CD8-positive, alpha-beta memory T cell (primary cell): Measurements from ENCODE around the gene SYNE2. TPM values are rescaled to one million over a fixed set of nuclear protein-coding genes. Genes with fewer than 3 reads are reported as not detected.
A peak's percentile ranks its signal among the peaks of the same experiment; 100 is the strongest.

ENCODE experiments used
- CTCF ChIA-PET: fragments of 350-600 bp; sonication (Branson Sonifier 250); formaldehyde crosslinking; loops from one replicate; lab custom pipeline; 2021; ENCODE audit warnings: antibody characterized with exemption; lab: Charles Lee
- POLR2A ChIA-PET: fragments of 350-600 bp; sonication (Branson Sonifier 250); formaldehyde crosslinking; loops from one replicate; lab custom pipeline; 2021; ENCODE audit warnings: antibody characterized with exemption; lab: Charles Lee
- DNase-seq, 5 donors: peaks; one replicate each; pipeline versions ENCODE4 v3.0.0 to v3.0.0-alpha.2; 2020 to 2022; ENCODE audit warnings: mixed read lengths in 1 of 5
- H3K27ac ChIP-seq: one replicate; pipeline ENCODE4 v1.7.0; 2013; ENCODE audit warnings: low read depth, mild to moderate bottlenecking, low read length, moderate library complexity
- H3K27me3 ChIP-seq: 2 replicates; pipeline ENCODE4 v1.7.0; 2013; ENCODE audit warnings: low read length, mild to moderate bottlenecking; ENCODE audit not compliant: insufficient read depth, poor library complexity, severe bottlenecking
- H3K36me3 ChIP-seq: 2 replicates; pipeline ENCODE4 v1.7.0; 2013; ENCODE audit warnings: mild to moderate bottlenecking, low read length, moderate library complexity; ENCODE audit not compliant: insufficient read depth
- H3K4me1 ChIP-seq: 2 replicates; pipeline ENCODE4 v1.7.0; 2013; ENCODE audit warnings: mild to moderate bottlenecking, low read length, moderate library complexity; ENCODE audit not compliant: insufficient read depth
- H3K4me3 ChIP-seq: 2 replicates; pipeline ENCODE4 v1.7.0; 2013; ENCODE audit warnings: mild to moderate bottlenecking, low read length
- H3K9me3 ChIP-seq: 2 replicates; pipeline ENCODE4 v1.7.0; 2013; ENCODE audit warnings: mild to moderate bottlenecking, low read length
- H3K27ac Mint-ChIP-seq, 8 donors: one replicate each; pipeline ENCODE4 v1.8.0; 2020 to 2021; ENCODE audit warnings: mixed read lengths in 8 of 8, mild to moderate bottlenecking in 6 of 8, inconsistent platforms in 3 of 8, moderate library complexity in 3 of 8
- H3K27me3 Mint-ChIP-seq, 2 donors: one replicate each; pipeline ENCODE4 v1.8.0; 2020 to 2021; ENCODE audit warnings: mixed read lengths in 2 of 2, mild to moderate bottlenecking in 1 of 2, moderate library complexity in 1 of 2
- H3K36me3 Mint-ChIP-seq, 3 donors: one replicate each; pipeline ENCODE4 v1.8.0; 2020 to 2021; ENCODE audit warnings: mixed read lengths in 3 of 3, inconsistent platforms in 1 of 3, mild to moderate bottlenecking in 1 of 3
- H3K4me1 Mint-ChIP-seq, 3 donors: one replicate each; pipeline ENCODE4 v1.8.0; 2020 to 2021; ENCODE audit warnings: mixed read lengths in 3 of 3, inconsistent platforms in 1 of 3, mild to moderate bottlenecking in 1 of 3
- H3K4me3 Mint-ChIP-seq, 7 donors: one replicate each; pipeline ENCODE4 v1.8.0; 2020 to 2021; ENCODE audit warnings: mixed read lengths in 7 of 7, mild to moderate bottlenecking in 6 of 7, moderate library complexity in 4 of 7, inconsistent platforms in 2 of 7
- H3K9me3 Mint-ChIP-seq, 5 donors: one replicate each; pipeline ENCODE4 v1.8.0; 2020 to 2022; ENCODE audit warnings: mixed read lengths in 5 of 5, mild to moderate bottlenecking in 3 of 5, moderate library complexity in 2 of 5, inconsistent platforms in 1 of 5
- polyA plus RNA-seq: library from polyadenylated mRNA; unstranded; fragments of 300-500 nt; fragmentation: Illumina TruSeq; gene quantifications from one replicate; pipeline ENCODE4 v1.2.3, GENCODE V29; 2021
- total RNA-seq, 2 experiments: library from RNA; stranded (reverse); gene quantifications; one replicate each; pipeline ENCODE4 v1.2.3, GENCODE V29; 2021

Gene SYNE2
- total and polyA plus RNA-seq, 3 experiments from 2014 or later, result 45.2 to 104 (median 45.6) TPM

DNA sequence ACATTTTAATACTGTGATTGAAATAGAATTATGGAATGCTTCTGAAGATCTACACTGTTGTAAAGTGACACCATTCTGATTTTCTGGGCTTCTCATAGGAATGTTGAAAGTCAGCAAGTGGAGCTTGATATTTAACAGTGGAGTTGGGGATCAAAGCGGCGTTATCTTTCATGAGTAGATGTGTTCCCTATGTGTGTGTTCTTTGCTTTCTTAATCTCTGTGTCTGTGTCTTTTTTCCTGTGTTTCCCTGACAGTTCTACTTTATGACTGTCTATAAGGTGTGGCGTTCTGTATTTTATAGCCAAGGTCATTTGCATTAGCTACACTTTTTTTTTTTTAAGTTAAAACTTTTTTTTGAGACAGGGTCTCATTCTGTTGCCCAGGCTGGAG lies 24.7 kb downstream of the SYNE2 start:
- POLR2A ChIA-PET, result interaction anchor here (0.6 kb wide), 1 partner anchor 226 kb away, joined by 3 read pairs; no protein-coding TSS in a partner anchor
- H3K9me3 Mint-ChIP-seq, result no peaks in the 10 kb centered on the region
- H3K27ac Mint-ChIP-seq, result peak overlapping the region in 7 of 8 donors; percentile 18 to 62 (median 39)
- Histone ChIP-seq H3K27me3 (no peaks in the 10 kb centered on the region), H3K27ac (no peak overlapping the region), H3K9me3 (no peaks in the 10 kb centered on the region), H3K4me1 (peaks cover 5% of the 10 kb centered on the region), H3K36me3 (no peaks in the 10 kb centered on the region), H3K4me3 (no peak overlapping the region)
- no peak for DNase-seq
- H3K4me1 Mint-ChIP-seq, result peaks cover 65 to 80% (median 72%) of the 10 kb centered on the region in 3 donors
- CTCF ChIA-PET, result interaction anchor here (1.0 kb wide), 1 partner anchor 23 kb away, joined by 3 read pairs; no protein-coding TSS in a partner anchor
- no peaks in the 10 kb centered on the region for H3K27me3 Mint-ChIP-seq
- H3K4me3 Mint-ChIP-seq, result no peak overlapping the region
- peaks cover 6 to 59% (median 23%) of the 10 kb centered on the region in 3 donors for H3K36me3 Mint-ChIP-seq

DNA sequence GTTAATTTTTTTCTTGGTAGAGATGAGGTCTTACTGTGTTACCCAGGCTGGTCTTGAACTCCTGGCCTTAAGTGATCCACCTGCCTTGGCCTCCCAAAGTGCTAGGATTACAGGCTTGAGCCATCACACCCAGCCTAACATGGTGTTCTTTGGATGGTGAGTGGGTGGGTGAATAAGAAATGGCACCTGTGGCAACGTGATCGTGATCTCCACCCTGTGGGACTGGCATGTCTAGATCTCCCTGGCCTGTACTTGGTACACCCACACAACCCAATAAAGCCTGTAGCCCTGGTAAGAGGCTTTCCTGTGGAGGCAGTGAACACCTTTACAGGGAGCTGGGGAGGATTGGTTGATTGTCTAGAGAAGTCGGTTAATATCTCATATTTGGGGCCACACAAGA lies 25.2 kb downstream of the SYNE2 start:
- Histone ChIP-seq H3K27ac (no peak overlapping the region), H3K4me3 (no peak overlapping the region), H3K36me3 (no peaks in the 10 kb centered on the region), H3K9me3 (no peaks in the 10 kb centered on the region), H3K4me1 (peaks cover 5% of the 10 kb centered on the region), H3K27me3 (no peaks in the 10 kb centered on the region)
- ChIA-PET CTCF (interaction anchor here (1.0 kb wide), 1 partner anchor 23 kb away, joined by 3 read pairs; no protein-coding TSS in a partner anchor), POLR2A (no interaction called here)
- Mint-ChIP-seq H3K4me1 (peaks cover 63 to 77% (median 69%) of the 10 kb centered on the region in 3 donors), H3K27ac (peak overlapping the region in 7 of 8 donors; percentile 5 to 89 (median 39)), H3K36me3 (peaks cover 6 to 58% (median 23%) of the 10 kb centered on the region in 3 donors), H3K4me3 (no peak overlapping the region), H3K9me3 (no peaks in the 10 kb centered on the region), H3K27me3 (no peaks in the 10 kb centered on the region)
- DNase-seq, result no peak

DNA sequence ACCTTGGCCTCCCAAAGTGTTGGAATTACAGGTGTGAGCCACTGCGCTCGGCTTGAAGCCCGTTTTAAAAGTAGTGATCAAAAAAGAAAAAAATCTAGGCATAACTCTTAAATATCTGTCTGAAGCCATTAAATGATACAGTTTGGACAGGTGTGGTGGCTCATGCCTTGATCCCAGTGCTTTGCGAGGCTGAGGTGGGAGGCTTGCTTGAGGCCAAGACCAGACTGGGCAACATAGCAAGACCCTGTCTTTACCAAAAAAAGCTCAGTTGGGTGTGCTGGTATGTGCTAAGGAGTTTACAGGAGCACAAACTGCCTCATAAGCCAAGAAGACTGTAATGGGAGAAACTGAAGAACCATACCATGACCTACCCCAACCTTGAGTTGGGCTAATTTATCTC lies 26.0 kb downstream of the SYNE2 start:
- H3K9me3 ChIP-seq, result no peaks in the 10 kb centered on the region
- no peaks in the 10 kb centered on the region for H3K36me3 ChIP-seq
- H3K4me3 ChIP-seq, result no peak overlapping the region
- no peaks in the 10 kb centered on the region for H3K9me3 Mint-ChIP-seq
- POLR2A ChIA-PET, result interaction anchor here (0.6 kb wide), 2 partner anchors 51 to 509 kb away, joined by 3 to 4 read pairs; partner anchors contain the start of gene MTHFD1
- no peak overlapping the region for H3K4me3 Mint-ChIP-seq
- H3K27me3 Mint-ChIP-seq, result no peaks in the 10 kb centered on the region
- H3K27me3 ChIP-seq, result no peaks in the 10 kb centered on the region
- no peak for DNase-seq
- CTCF ChIA-PET, result interaction anchor here (1.0 kb wide), 1 partner anchor 25 kb away, joined by 3 read pairs; no protein-coding TSS in a partner anchor
- peaks cover 6 to 59% (median 23%) of the 10 kb centered on the region in 3 donors for H3K36me3 Mint-ChIP-seq
- H3K4me1 Mint-ChIP-seq, result peaks cover 64 to 76% (median 66%) of the 10 kb centered on the region in 3 donors
- H3K4me1 ChIP-seq, result peaks cover 5% of the 10 kb centered on the region
- H3K27ac Mint-ChIP-seq, result peak overlapping the region in 5 of 8 donors; percentile 20 to 62 (median 23)
- H3K27ac ChIP-seq, result no peak overlapping the region

DNA sequence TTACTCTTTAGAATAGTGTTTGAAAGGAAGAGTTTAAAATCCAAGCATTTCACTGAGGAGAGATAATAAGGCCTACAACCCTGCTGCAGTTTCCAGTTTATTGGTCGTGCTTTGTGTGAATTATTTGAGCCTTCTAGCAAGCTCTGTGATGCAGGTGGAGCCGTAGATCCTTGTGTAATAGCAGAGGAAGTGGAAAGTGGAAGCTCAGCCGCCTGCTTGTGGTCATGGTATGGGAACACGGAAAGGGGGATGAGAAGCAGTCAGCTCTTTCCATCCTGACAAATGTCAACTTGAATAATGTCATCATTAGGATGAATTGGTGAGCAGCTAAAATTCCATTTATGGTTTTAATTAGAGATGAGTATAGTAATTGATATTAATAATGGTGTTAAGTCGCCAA lies 29.1 kb downstream of the SYNE2 start:
- no peaks in the 10 kb centered on the region for H3K9me3 Mint-ChIP-seq
- no peaks in the 10 kb centered on the region for H3K27me3 Mint-ChIP-seq
- Histone ChIP-seq H3K4me1 (no peaks in the 10 kb centered on the region), H3K27me3 (no peaks in the 10 kb centered on the region), H3K27ac (no peak overlapping the region), H3K9me3 (no peaks in the 10 kb centered on the region), H3K4me3 (no peak overlapping the region), H3K36me3 (no peaks in the 10 kb centered on the region)
- no peak for DNase-seq
- no peak overlapping the region for H3K4me3 Mint-ChIP-seq
- H3K4me1 Mint-ChIP-seq, result peaks cover 62 to 77% (median 68%) of the 10 kb centered on the region in 3 donors
- H3K36me3 Mint-ChIP-seq, result peaks cover 0 to 46% (median 13%) of the 10 kb centered on the region in 3 donors
- H3K27ac Mint-ChIP-seq, result peak overlapping the region in 4 of 8 donors; percentile 38 to 73 (median 58)
- ChIA-PET CTCF (interaction anchor here (2.5 kb wide), 1 partner anchor 29 kb away, joined by 10 read pairs; the partner anchor contains the start of gene SYNE2), POLR2A (no interaction called here)

DNA sequence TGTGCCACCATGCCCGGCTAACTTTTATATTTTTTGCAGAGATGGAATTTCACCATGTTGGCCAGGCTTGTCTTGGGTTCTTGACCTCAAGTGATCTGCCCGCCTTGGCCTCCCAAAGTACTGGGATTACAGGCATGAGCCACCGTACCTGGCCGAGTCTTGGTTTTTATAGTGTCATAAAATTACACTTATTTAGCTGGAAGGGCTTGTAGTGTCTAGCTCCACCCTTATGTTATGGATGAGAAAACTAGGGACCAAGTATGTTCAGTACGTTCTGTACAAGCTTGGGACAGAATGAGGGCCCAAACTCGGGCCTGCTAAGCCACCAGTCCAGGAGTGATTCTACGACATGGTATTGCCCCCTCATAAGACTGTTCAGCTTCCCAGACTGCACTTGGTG lies 35.1 kb downstream of the SYNE2 start:
- Histone ChIP-seq H3K9me3 (no peaks in the 10 kb centered on the region), H3K27me3 (no peaks in the 10 kb centered on the region), H3K4me3 (no peak overlapping the region), H3K27ac (no peak overlapping the region), H3K4me1 (peaks cover 9% of the 10 kb centered on the region), H3K36me3 (no peaks in the 10 kb centered on the region)
- ChIA-PET POLR2A (no interaction called here), CTCF (interaction anchor here (1.4 to 2.0 kb wide), 2 partner anchors 11 to 35 kb away, joined by 4 read pairs; no protein-coding TSS in a partner anchor)
- Mint-ChIP-seq H3K4me3 (no peak overlapping the region), H3K9me3 (no peaks in the 10 kb centered on the region), H3K27me3 (no peaks in the 10 kb centered on the region), H3K4me1 (peaks cover 56 to 85% (median 74%) of the 10 kb centered on the region in 3 donors), H3K27ac (peak overlapping the region in 1 of 8 donors; percentile 36), H3K36me3 (peaks cover 3 to 26% (median 8%) of the 10 kb centered on the region in 3 donors)
- no peak for DNase-seq

DNA sequence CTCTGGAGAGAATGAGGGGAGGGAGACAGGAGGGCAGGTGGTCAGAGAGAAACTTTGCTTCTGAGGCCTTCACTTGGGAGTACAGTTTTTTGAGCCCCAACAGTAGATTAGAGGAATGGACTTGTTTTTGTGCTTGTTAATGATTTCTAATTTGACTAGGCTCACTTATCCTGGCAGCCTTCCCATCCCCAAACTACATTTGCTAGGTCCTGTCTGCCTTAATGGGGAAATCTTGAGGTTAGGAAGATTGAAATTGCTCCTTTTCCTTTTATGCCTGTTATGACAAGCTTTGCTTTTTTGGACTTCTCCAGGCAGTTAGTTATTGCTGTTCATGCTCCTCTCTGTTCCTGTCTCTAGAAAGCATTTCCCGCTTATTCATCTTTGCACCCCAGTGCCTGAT lies 37.7 kb downstream of the SYNE2 start:
- Mint-ChIP-seq H3K36me3 (peaks cover 3 to 17% (median 5%) of the 10 kb centered on the region in 3 donors), H3K4me1 (peaks cover 45 to 78% (median 68%) of the 10 kb centered on the region in 3 donors), H3K9me3 (no peaks in the 10 kb centered on the region), H3K27ac (peak overlapping the region in 7 of 8 donors; percentile 18 to 82 (median 61)), H3K27me3 (no peaks in the 10 kb centered on the region), H3K4me3 (no peak overlapping the region)
- no peak overlapping the region for H3K27ac ChIP-seq
- DNase-seq, result no peak
- H3K4me1 ChIP-seq, result peaks cover 9% of the 10 kb centered on the region
- no peaks in the 10 kb centered on the region for H3K27me3 ChIP-seq
- ChIA-PET CTCF (no interaction called here), POLR2A (interaction anchor here (0.6 kb wide), 1 partner anchor 12 kb away, joined by 3 read pairs; no protein-coding TSS in a partner anchor)
- H3K9me3 ChIP-seq, result no peaks in the 10 kb centered on the region
- H3K4me3 ChIP-seq, result no peak overlapping the region
- H3K36me3 ChIP-seq, result no peaks in the 10 kb centered on the region

DNA sequence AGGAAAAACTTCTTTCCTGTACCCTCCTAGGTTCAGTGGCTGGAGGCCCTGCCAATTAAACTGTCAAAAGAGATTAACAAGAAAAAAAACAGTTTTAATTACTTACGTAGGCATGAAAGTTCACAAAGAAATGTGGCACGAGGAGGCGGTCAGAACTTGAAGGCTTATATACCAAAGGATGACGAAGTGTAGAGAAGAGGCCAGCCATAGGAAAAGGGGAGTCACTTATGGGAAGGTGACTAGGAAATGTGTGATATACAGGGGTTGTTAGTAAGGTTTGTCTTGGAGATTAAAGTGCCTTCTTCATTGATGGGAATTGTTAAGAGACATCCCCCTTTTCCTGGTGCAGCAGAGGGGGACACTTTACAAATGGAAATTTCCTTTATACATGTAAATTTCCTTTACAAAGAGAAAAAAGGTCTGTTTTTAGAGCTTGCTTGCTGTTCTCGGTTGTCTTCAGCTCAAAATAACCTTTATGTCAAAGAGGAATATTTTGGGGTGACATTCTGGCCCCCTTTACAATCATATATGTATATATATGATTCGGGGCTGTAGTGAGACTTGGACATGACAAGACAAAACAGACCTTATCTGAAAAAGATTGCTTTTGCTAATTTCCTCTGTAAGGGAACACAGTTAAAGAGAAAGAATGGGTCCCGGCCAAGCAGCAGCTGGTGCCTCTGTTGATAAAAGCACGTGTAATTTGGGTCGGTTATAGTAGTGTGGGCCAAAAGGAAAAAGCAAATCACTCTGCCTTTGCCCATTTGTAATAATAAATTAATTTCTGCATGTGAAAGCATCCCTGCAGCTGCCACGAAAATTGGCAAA lies 38.6 kb downstream of the SYNE2 start:
- peak overlapping the region in 2 of 7 donors; percentile 2 to 54 for H3K4me3 Mint-ChIP-seq
- H3K9me3 Mint-ChIP-seq, result no peaks in the 10 kb centered on the region
- POLR2A ChIA-PET, result no interaction called here
- Histone ChIP-seq H3K27ac (no peak overlapping the region), H3K36me3 (no peaks in the 10 kb centered on the region), H3K4me1 (peaks cover 9% of the 10 kb centered on the region), H3K4me3 (no peak overlapping the region), H3K27me3 (no peaks in the 10 kb centered on the region), H3K9me3 (no peaks in the 10 kb centered on the region)
- peak overlapping the region in 7 of 8 donors; percentile 4 to 82 (median 55) for H3K27ac Mint-ChIP-seq
- no peaks in the 10 kb centered on the region for H3K27me3 Mint-ChIP-seq
- H3K4me1 Mint-ChIP-seq, result peaks cover 46 to 77% (median 68%) of the 10 kb centered on the region in 3 donors
- CTCF ChIA-PET, result interaction anchor here (0.7 kb wide), 1 partner anchor 38 kb away, joined by 3 read pairs; no protein-coding TSS in a partner anchor
- DNase-seq, result no peak
- H3K36me3 Mint-ChIP-seq, result peaks cover 3 to 16% (median 5%) of the 10 kb centered on the region in 3 donors
